ENCODE measurements around the gene TYSND1. TPM values are rescaled to one million over a fixed set of nuclear protein-coding genes. Genes with fewer than 3 reads are reported as not detected.

Gene TYSND1
- total and polyA plus RNA-seq, 2 of the 13 experiments (the other 11 are each of a cell fraction or from before 2014, with no cell fraction given): 3.3 to 8.9 TPM

DNA sequence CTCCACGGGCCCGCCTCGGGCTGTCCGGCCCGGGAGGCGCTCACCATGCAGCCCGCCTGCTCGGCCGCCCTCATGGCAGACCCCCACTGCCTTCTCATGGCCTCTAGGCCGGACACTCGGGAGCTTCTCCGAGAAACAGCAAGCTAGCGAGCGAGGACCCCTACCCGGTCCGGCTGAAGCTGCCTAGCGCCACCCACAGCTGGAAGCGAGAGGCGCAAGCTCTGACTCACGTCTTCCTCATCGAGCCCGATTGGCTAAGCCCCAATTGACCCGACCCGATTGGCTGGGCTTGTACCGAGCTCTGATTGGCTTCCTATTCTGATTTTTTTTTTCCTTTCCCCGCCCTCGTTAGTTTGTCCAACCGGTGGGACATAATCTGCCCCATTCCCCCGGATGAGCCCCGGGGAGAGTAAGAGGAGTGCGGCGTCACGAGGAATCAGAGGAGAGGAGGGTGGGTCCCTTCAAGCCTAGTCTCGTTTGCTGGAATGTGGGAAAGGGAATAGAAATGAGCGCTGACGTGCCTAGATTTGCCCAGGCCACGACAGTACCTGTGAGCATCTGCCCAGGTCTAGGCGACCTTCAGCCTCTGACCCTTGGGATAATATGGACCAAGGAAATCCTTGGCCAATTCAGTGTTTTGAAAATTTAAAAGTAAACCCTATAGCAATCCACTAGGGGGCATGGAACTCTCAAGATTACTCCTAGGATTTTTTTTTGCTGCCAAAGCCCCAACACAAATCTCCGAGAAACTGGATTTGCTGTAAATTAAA, at the start of gene TYSND1 (continued):
- TF ChIP-seq ZNF207 (IDR thresholded peaks at IDR 0.05; ENCODE audit: borderline replicate concordance) (no peak), ZBTB21 (CRISPR knock-in tag; IDR thresholded peaks at IDR 0.05) (no peak), PHF20 (CRISPR knock-in tag; IDR thresholded peaks at IDR 0.05) (0 out of 2 replicates have a peak, but pooled peaks have one; percentile 34), RFXANK (CRISPR knock-in tag; IDR thresholded peaks at IDR 0.05) (no peak), NFYC (CRISPR knock-in tag; IDR thresholded peaks at IDR 0.05) (peak; percentile 84), ZNF556 (CRISPR knock-in tag; IDR thresholded peaks at IDR 0.05; ENCODE audit: borderline replicate concordance) (peak; percentile 15; the same call in 1 of the 2 replicates), BORCS8-MEF2B (CRISPR knock-in tag; IDR thresholded peaks at IDR 0.05) (peak; percentile 50), ZNF468 (CRISPR knock-in tag; IDR thresholded peaks at IDR 0.05) (no peak), ZNF883 (CRISPR knock-in tag; IDR thresholded peaks at IDR 0.05; ENCODE audit: not compliant biosample characterization) (no peak), POLR2G (IDR thresholded peaks at IDR 0.05; ENCODE audit: low read depth, low read length) (peak; percentile 97), NFYB (CRISPR knock-in tag; IDR thresholded peaks at IDR 0.05) (peak; percentile 81), CCDC6 (CRISPR knock-in tag; IDR thresholded peaks at IDR 0.05) (no peak), ZNF3 (CRISPR knock-in tag; IDR thresholded peaks at IDR 0.05) (no peak), HNF4G (IDR thresholded peaks at IDR 0.05; ENCODE audit: borderline replicate concordance, low read depth, low read length) (0 out of 2 replicates have a peak, but pooled peaks have one; percentile 7), HNF4G (CRISPR knock-in tag; IDR thresholded peaks at IDR 0.05; ENCODE audit: borderline replicate concordance, low read depth) (no peak), RCOR2 (CRISPR knock-in tag; IDR thresholded peaks at IDR 0.05) (no peak), JDP2 (CRISPR knock-in tag; IDR thresholded peaks at IDR 0.05; ENCODE audit: borderline replicate concordance) (no peak), HMG20B (CRISPR knock-in tag; conservative IDR thresholded peaks at IDR 0.05) (no peak), TARDBP (CRISPR knock-in tag; IDR thresholded peaks at IDR 0.05) (peak; percentile 75; the same call in 1 of the 2 replicates), ZFP1 (CRISPR knock-in tag; IDR thresholded peaks at IDR 0.05) (no peak; the same call in 1 of the 2 replicates), NR2F6 (IDR thresholded peaks at IDR 0.05) (0 out of 2 replicates have a peak, but pooled peaks have one; percentile 19), NR2F6 (CRISPR knock-in tag; IDR thresholded peaks at IDR 0.05) (peak; percentile 42; the same call in 1 of the 2 replicates), ZNF383 (CRISPR knock-in tag; IDR thresholded peaks at IDR 0.05; ENCODE audit: borderline replicate concordance) (no peak), HDAC2 (CRISPR knock-in tag; IDR thresholded peaks at IDR 0.05) (no peak; the same call in none of the 2 replicates), PHB2 (IDR thresholded peaks at IDR 0.05; ENCODE audit: partially characterized antibody) (no peak), ZNF354B (CRISPR knock-in tag; IDR thresholded peaks at IDR 0.05) (peak; percentile 79; the same call in 1 of the 2 replicates)
- TF ChIP-seq, protein P1, sequence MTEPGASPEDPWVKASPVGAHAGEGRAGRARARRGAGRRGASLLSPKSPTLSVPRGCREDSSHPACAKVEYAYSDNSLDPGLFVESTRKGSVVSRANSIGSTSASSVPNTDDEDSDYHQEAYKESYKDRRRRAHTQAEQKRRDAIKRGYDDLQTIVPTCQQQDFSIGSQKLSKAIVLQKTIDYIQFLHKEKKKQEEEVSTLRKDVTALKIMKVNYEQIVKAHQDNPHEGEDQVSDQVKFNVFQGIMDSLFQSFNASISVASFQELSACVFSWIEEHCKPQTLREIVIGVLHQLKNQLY (CRISPR knock-in tag; IDR thresholded peaks at IDR 0.05): no peak
- TF ChIP-seq, protein P2, sequence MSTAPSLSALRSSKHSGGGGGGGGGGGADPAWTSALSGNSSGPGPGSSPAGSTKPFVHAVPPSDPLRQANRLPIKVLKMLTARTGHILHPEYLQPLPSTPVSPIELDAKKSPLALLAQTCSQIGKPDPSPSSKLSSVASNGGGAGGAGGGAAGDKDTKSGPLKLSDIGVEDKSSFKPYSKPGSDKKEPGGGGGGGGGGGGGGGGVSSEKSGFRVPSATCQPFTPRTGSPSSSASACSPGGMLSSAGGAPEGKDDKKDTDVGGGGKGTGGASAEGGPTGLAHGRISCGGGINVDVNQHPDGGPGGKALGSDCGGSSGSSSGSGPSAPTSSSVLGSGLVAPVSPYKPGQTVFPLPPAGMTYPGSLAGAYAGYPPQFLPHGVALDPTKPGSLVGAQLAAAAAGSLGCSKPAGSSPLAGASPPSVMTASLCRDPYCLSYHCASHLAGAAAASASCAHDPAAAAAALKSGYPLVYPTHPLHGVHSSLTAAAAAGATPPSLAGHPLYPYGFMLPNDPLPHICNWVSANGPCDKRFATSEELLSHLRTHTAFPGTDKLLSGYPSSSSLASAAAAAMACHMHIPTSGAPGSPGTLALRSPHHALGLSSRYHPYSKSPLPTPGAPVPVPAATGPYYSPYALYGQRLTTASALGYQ (CRISPR knock-in tag; IDR thresholded peaks at IDR 0.05): peak; percentile 26; the same call in 1 of the 2 replicates
- TF ChIP-seq, protein P3, sequence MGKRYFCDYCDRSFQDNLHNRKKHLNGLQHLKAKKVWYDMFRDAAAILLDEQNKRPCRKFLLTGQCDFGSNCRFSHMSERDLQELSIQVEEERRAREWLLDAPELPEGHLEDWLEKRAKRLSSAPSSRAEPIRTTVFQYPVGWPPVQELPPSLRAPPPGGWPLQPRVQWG (CRISPR knock-in tag; IDR thresholded peaks at IDR 0.05; ENCODE audit: borderline replicate concordance, low read depth): no peak
- TF ChIP-seq, protein P4, sequence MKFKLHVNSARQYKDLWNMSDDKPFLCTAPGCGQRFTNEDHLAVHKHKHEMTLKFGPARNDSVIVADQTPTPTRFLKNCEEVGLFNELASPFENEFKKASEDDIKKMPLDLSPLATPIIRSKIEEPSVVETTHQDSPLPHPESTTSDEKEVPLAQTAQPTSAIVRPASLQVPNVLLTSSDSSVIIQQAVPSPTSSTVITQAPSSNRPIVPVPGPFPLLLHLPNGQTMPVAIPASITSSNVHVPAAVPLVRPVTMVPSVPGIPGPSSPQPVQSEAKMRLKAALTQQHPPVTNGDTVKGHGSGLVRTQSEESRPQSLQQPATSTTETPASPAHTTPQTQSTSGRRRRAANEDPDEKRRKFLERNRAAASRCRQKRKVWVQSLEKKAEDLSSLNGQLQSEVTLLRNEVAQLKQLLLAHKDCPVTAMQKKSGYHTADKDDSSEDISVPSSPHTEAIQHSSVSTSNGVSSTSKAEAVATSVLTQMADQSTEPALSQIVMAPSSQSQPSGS (CRISPR knock-in tag; IDR thresholded peaks at IDR 0.05): no peak; the same call in 1 of the 2 replicates

All from HepG2 (cell line).